Kidney epithelial cell (primary cell): ENCODE measurements around the gene UCMA. TPM values are rescaled to one million over a fixed set of nuclear protein-coding genes. Genes with fewer than 3 reads are reported as not detected.

Experiments
- DNase-seq: peaks from one replicate; pipeline ENCODE4 v3.0.0-alpha.2; 2010; ENCODE audit warnings: low read depth
- H3K27me3 ChIP-seq: 2 replicates; pipeline ENCODE4 v1.6.0; 2011; ENCODE audit warnings: low read length; ENCODE audit not compliant: control insufficient read depth, insufficient read depth
- H3K36me3 ChIP-seq: 2 replicates; pipeline ENCODE4 v1.5.1; 2011; ENCODE audit warnings: low read length; ENCODE audit not compliant: control insufficient read depth, insufficient read depth
- H3K4me3 ChIP-seq: 2 replicates; pipeline ENCODE4 v1.5.1; 2011; ENCODE audit warnings: low read depth, mild to moderate bottlenecking, control low read depth, low read length
- total RNA-seq: library from RNA; depleted of rRNA; stranded (reverse); fragments of >200 nt; gene quantifications from 2 replicates; pipeline ENCODE4 v1.2.3, GENCODE V29; 2015
- TF ChIP-seq, protein P1 (sequence below): IDR thresholded peaks from 2 replicates; pipeline ENCODE4 v1.5.1; 2011; ENCODE audit warnings: mild to moderate bottlenecking, moderate library complexity, low read length, control low read depth, inconsistent platforms; ENCODE audit not compliant: insufficient read depth, poor library complexity, severe bottlenecking

Gene UCMA
- total RNA-seq, 1 donor from 2014 or later, result not detected

DNA sequence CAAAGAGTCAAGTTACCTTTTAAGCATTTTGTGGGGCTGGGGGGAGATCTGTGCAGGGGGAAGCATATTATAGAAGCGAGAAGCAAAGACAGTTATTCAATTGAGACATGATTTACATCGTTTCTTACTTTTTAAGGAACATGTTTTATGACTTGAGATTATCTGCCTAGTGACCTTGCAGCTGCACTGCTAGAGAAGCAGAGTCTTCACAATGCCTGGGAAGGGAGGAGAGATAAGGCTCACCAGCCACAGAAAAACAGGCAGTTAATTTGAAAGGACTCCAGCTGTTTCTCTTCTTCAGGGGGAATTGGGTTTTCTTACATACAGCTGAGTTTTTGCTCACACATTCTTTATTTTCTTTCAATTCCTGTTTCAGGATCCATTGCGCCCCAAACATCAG is 34.7 kb upstream of the UCMA start:
- no peak for DNase-seq
- Histone ChIP-seq H3K36me3 (no peaks in the 10 kb centered on the region), H3K4me3 (no peak overlapping the region), H3K27me3 (no peaks in the 10 kb centered on the region)
- TF ChIP-seq, protein P1, sequence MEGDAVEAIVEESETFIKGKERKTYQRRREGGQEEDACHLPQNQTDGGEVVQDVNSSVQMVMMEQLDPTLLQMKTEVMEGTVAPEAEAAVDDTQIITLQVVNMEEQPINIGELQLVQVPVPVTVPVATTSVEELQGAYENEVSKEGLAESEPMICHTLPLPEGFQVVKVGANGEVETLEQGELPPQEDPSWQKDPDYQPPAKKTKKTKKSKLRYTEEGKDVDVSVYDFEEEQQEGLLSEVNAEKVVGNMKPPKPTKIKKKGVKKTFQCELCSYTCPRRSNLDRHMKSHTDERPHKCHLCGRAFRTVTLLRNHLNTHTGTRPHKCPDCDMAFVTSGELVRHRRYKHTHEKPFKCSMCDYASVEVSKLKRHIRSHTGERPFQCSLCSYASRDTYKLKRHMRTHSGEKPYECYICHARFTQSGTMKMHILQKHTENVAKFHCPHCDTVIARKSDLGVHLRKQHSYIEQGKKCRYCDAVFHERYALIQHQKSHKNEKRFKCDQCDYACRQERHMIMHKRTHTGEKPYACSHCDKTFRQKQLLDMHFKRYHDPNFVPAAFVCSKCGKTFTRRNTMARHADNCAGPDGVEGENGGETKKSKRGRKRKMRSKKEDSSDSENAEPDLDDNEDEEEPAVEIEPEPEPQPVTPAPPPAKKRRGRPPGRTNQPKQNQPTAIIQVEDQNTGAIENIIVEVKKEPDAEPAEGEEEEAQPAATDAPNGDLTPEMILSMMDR, result no peak

DNA sequence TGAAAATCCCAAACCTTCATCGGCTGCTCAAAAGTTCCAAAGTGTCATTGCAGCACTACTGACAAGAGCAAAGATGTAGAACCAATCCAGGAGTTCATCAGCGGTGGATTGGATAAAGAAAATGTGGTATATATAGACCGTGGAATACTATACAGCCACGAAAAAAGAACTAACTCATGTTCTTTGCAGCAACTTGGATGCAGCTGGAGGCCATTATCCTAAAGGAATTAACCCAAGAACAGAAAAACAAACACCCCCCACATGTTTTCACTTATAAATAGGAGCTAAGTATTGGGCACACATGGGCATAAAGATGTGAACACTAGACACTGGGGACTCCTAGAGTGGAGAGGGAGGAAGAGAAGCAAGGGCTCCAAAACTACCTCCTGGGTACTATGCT is 34.1 kb upstream of the UCMA start:
- TF ChIP-seq, protein P1, result no peak
- no peaks in the 10 kb centered on the region for H3K27me3 ChIP-seq
- no peak overlapping the region for H3K4me3 ChIP-seq
- no peaks in the 10 kb centered on the region for H3K36me3 ChIP-seq
- DNase-seq, result no peak

DNA sequence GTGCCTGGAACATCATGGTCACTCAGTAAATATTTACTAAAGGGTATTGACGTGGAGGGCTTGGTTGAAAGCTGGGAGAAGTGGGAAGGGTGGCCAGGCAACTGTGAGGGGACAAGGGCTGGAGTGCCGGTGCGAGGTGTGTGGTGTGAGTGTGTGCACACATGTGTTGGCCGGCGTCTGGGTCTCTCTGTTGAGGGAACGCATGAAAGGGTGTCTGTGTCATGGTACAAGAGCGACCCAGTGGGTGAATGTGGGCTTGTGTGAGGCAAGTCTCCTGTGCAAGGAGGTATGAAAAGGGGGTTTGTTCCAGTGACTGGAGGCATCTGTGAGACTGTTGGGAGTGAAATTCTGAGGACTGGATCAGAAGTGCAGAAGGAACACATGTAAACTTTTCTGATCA is 29.4 kb upstream of the UCMA start:
- TF ChIP-seq, protein P1, result no peak
- DNase-seq, result no peak
- Histone ChIP-seq H3K4me3 (no peak overlapping the region), H3K27me3 (no peaks in the 10 kb centered on the region), H3K36me3 (no peaks in the 10 kb centered on the region)

DNA sequence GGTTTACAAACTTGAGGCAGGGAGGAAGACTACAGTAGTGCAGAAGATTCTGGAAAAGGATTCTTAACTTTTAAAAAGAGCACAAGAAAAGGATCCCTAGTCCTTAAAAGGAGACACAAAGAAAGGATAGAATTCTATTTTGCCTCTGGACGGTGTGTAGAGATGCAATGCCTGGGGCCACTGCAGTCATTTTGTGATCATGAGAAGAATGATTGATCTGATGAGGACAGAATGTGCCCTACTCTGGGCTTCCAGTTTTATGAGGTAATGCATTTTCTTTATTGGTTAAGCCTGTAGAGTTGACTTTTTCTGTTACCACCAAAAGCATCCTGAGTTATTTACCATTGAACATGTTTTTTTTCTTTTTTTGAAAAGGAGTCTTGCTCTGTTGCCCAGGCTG is 28.3 kb upstream of the UCMA start:
- Histone ChIP-seq H3K4me3 (no peak overlapping the region), H3K36me3 (no peaks in the 10 kb centered on the region), H3K27me3 (no peaks in the 10 kb centered on the region)
- TF ChIP-seq, protein P1, result no peak
- DNase-seq, result no peak

DNA sequence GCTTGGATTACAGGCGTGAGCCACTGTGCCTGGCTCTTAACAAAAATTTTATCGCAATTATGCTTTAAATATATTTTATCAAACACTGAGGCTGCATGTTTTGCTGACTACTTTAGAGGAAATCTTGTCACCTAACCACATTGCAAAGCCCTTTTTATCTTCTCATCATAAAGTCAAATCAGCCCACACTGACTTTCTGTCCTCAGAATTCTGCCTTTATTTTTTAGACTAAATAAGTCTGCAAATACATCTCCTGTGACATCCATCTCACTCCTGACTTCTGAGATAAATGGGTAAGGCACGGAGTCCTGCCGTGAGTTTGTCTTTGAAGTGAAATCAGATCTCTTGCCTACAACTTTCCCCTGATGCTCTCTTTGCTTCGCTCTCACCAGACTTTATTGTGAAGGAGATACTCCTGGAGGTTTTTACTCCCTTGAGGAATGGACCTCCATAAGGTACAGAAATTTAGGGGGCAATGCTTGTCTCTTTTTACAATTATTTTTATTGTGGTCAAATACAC is 23.5 kb upstream of the UCMA start:
- no peak for DNase-seq
- no peaks in the 10 kb centered on the region for H3K27me3 ChIP-seq
- TF ChIP-seq, protein P1, result no peak
- H3K36me3 ChIP-seq, result no peaks in the 10 kb centered on the region
- H3K4me3 ChIP-seq, result no peak overlapping the region

DNA sequence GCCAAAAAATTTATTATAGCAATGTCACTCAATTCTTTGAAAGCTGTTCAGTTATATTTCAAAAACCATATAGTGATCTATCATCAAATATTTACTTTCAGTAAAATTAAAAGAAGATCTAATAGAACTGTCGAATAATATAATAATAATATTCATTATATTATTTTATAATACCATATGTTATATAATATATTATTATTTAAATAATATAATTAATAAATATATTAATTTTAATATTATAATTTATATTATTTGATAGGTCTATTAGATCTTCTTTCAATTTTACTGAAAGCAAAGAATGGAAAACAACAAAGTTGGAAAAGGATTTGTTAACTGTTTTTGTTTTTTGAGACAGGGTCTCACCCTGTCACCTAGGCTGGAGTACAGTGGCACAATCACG is 22.5 kb upstream of the UCMA start:
- no peak overlapping the region for H3K4me3 ChIP-seq
- no peaks in the 10 kb centered on the region for H3K27me3 ChIP-seq
- no peak for DNase-seq
- TF ChIP-seq, protein P1, result no peak
- no peaks in the 10 kb centered on the region for H3K36me3 ChIP-seq
